Thyroid gland (tissue), 4 donors: ENCODE measurements around the gene ATRNL1. TPM values are rescaled to one million over a fixed set of nuclear protein-coding genes. Genes with fewer than 3 reads are reported as not detected.

Experiments
- DNase-seq, 2 donors: peaks; one replicate each; pipeline ENCODE4 v3.0.0-alpha.2; 2019
- H3K27ac ChIP-seq, 3 donors: fragments of 200-600 bp; sonication (generic); 1 replicate in 2 of 3; 2 replicates in 1 of 3; pipeline ENCODE4 v1.5.1; 2016 to 2019; ENCODE audit warnings: mild to moderate bottlenecking in 1 of 3, moderate library complexity in 1 of 3
- H3K27me3 ChIP-seq: fragments of 200-600 bp; sonication (generic); one replicate; pipeline ENCODE4 v1.5.1; 2019
- H3K36me3 ChIP-seq, 2 donors: fragments of 200-600 bp; sonication (generic); one replicate each; pipeline ENCODE4 v1.5.1; 2016 to 2019
- H3K4me1 ChIP-seq, 2 donors: fragments of 200-600 bp; sonication (generic); one replicate each; pipeline ENCODE4 v1.5.1; 2017 to 2019
- H3K4me3 ChIP-seq, 3 donors: fragments of 200-600 bp; sonication (generic); replicated peaks in 1 of 3; 1 replicate in 2 of 3; 2 replicates in 1 of 3; pipeline ENCODE4 v1.5.1; 2016; ENCODE audit warnings: mild to moderate bottlenecking in 1 of 3
- H3K9me3 ChIP-seq: fragments of 200-600 bp; sonication (generic); one replicate; pipeline ENCODE4 v1.5.1; 2017
- CTCF ChIP-seq, 6 experiments: fragments of 200-600 bp in 3 of 6; fragments of 450-650 bp in 3 of 6; sonication (generic) in 3 of 6; IDR thresholded peaks; one replicate each; pipeline ENCODE4 v1.5.1; 2016 to 2019; ENCODE audit warnings: antibody characterized with exemption in 6 of 6, mild to moderate bottlenecking in 2 of 6, inconsistent platforms in 1 of 6, moderate library complexity in 1 of 6
- POLR2A ChIP-seq, 2 donors: fragments of 450-650 bp; IDR thresholded peaks; one replicate each; pipeline ENCODE4 v1.6.1; 2017; ENCODE audit warnings: antibody characterized with exemption in 2 of 2, mild to moderate bottlenecking in 2 of 2, moderate library complexity in 1 of 2
- WGBS, 2 donors: methylation state at CpG; one replicate each; pipeline ENCODE4 v1.1.5; 2017; 5-methylcytosine and 5-hydroxymethylcytosine counted together
- intact Hi-C: fragments of 100-400 bp; cut with DNase I; formaldehyde crosslinking; loops from one replicate; pipeline ENCODE4 v1.15.1; 2023
- total RNA-seq, 4 donors: library from RNA; depleted of rRNA; stranded (reverse); fragments of >200 nt; gene quantifications; one replicate each; pipeline ENCODE4 v1.2.3, GENCODE V29; 2016

The ATRNL1 gene
- total RNA-seq, 4 donors from 2014 or later, result 2.3 to 6.3 (median 3.8) TPM

GRCh38 chr10:115649217-115649616, 556.1 kb downstream of the ATRNL1 start:
- Histone ChIP-seq H3K27me3 (no peaks in the 10 kb centered on the region), H3K27ac (no peak overlapping the region), H3K36me3 (no peaks in the 10 kb centered on the region), H3K4me3 (no peak overlapping the region), H3K9me3 (no peaks in the 10 kb centered on the region), H3K4me1 (no peaks in the 10 kb centered on the region)
- no peak for DNase-seq
- intact Hi-C loops, result no loop called here
- TF ChIP-seq CTCF (IDR thresholded peaks at IDR 0.05) (no peak), POLR2A (IDR thresholded peaks at IDR 0.05) (no peak)
- WGBS, 2 donors, result 64 to 87% methylated on average over 3 of the region's 3 CpGs

- no peaks in the 10 kb centered on the region for H3K4me1 ChIP-seq
- TF ChIP-seq CTCF (IDR thresholded peaks at IDR 0.05) (no peak), POLR2A (IDR thresholded peaks at IDR 0.05) (no peak)
- H3K4me3 ChIP-seq, result no peak overlapping the region
- H3K36me3 ChIP-seq, result no peaks in the 10 kb centered on the region
- DNase-seq, result no peak
- no peaks in the 10 kb centered on the region for H3K9me3 ChIP-seq
- intact Hi-C loops, result no loop called here
- 66 to 74% methylated on average over 1 of the region's 1 CpG for WGBS, 2 donors
- no peak overlapping the region for H3K27ac ChIP-seq
- no peaks in the 10 kb centered on the region for H3K27me3 ChIP-seq
Observed at GRCh38 chr10:115653473-115653872, 560.3 kb downstream of the ATRNL1 start.

GRCh38 chr10:115654961-115655360, 561.8 kb downstream of the ATRNL1 start:
- WGBS, 2 donors, result 90 to 92% methylated on average over 5 of the region's 5 CpGs
- H3K27me3 ChIP-seq, result no peaks in the 10 kb centered on the region
- DNase-seq, result no peak
- intact Hi-C loops, result no loop called here
- no peaks in the 10 kb centered on the region for H3K9me3 ChIP-seq
- H3K4me3 ChIP-seq, result no peak overlapping the region
- H3K36me3 ChIP-seq, result no peaks in the 10 kb centered on the region
- no peak overlapping the region for H3K27ac ChIP-seq
- H3K4me1 ChIP-seq, result no peaks in the 10 kb centered on the region
- no peak for TF ChIP-seq CTCF (IDR thresholded peaks at IDR 0.05)
- TF ChIP-seq POLR2A (IDR thresholded peaks at IDR 0.05), result no peak

- no peak for DNase-seq
- intact Hi-C loops, result no loop called here
- Histone ChIP-seq H3K27ac (no peak overlapping the region), H3K36me3 (no peaks in the 10 kb centered on the region), H3K27me3 (no peaks in the 10 kb centered on the region), H3K9me3 (no peaks in the 10 kb centered on the region), H3K4me3 (no peak overlapping the region), H3K4me1 (no peaks in the 10 kb centered on the region)
- 75 to 84% methylated on average over 4 of the region's 4 CpGs for WGBS, 2 donors
- TF ChIP-seq POLR2A (IDR thresholded peaks at IDR 0.05), result no peak
- no peak for TF ChIP-seq CTCF (IDR thresholded peaks at IDR 0.05)
Observed at GRCh38 chr10:115657161-115657860, 564.1 kb downstream of the ATRNL1 start.

GRCh38 chr10:115659616-115660015, 566.5 kb downstream of the ATRNL1 start:
- Histone ChIP-seq H3K4me1 (no peaks in the 10 kb centered on the region), H3K36me3 (no peaks in the 10 kb centered on the region), H3K9me3 (no peaks in the 10 kb centered on the region), H3K4me3 (no peak overlapping the region), H3K27me3 (no peaks in the 10 kb centered on the region), H3K27ac (no peak overlapping the region)
- 77 to 78% methylated on average over 3 of the region's 3 CpGs for WGBS, 2 donors
- DNase-seq, result no peak
- TF ChIP-seq CTCF (IDR thresholded peaks at IDR 0.05) (no peak), POLR2A (IDR thresholded peaks at IDR 0.05) (no peak)
- intact Hi-C loops, result no loop called here
